GM12878 (cell line): ENCODE data around the gene FAM186B. TPM values are rescaled to one million over a fixed set of nuclear protein-coding genes. Genes with fewer than 3 reads are reported as not detected.

ENCODE experiments used
- ATAC-seq: fragments of 200-7000 bp; cut with Tn5 transposase; 3 replicates; pipeline ENCODE4 v1.9.1; 2020; ENCODE audit warnings: mild to moderate bottlenecking, moderate library complexity
- BruUV-seq: library from RNA; stranded (reverse); fragments of 400-500 nt; replicated peaks from 2 replicates; lab custom pipeline; 2021; lab: Mats Ljungman, UMichigan
- CTCF ChIA-PET: fragments of 300-600 bp; sonication (Branson Sonifier 250); formaldehyde crosslinking; extraction: SDS; loops from one replicate; lab custom pipeline; 2021; ENCODE audit warnings: inconsistent platforms; lab: Yijun Ruan, JAX
- POLR2A ChIA-PET: fragments of 350-600 bp; formaldehyde crosslinking; extraction: SDS; loops from one replicate; lab custom pipeline; 2021; ENCODE audit warnings: inconsistent platforms; lab: Charles Lee
- RAD21 ChIA-PET: fragments of 300-600 bp; sonication (Branson Sonifier 250); formaldehyde crosslinking; loops from one replicate; lab custom pipeline; 2023; ENCODE audit warnings: antibody characterized with exemption; ENCODE audit not compliant: unreplicated experiment; lab: Charles Lee
- SMC1A ChIA-PET: fragments of 300-600 bp; sonication (Branson Sonifier 250); formaldehyde crosslinking; loops from one replicate; lab custom pipeline; 2023; ENCODE audit not compliant: unreplicated experiment, uncharacterized antibody; lab: Charles Lee
- DNase-seq: peaks from one replicate; pipeline ENCODE4 v3.0.0-alpha.2; 2011; ENCODE audit warnings: low read depth, low spot score
- FAIRE-seq: peaks from 3 replicates; lab custom pipeline; 2011; peaks lifted over from hg19 to GRCh38; lab: Jason Lieb, UNC
- H2AFZ ChIP-seq: 2 replicates; pipeline ENCODE4 v1.6.0; 2011; ENCODE audit warnings: low read depth, low read length, control low read depth; ENCODE audit not compliant: control insufficient read depth
- H3K27ac ChIP-seq: 2 replicates; pipeline ENCODE4 v1.5.1; 2011; ENCODE audit warnings: control low read depth; ENCODE audit not compliant: control insufficient read depth, insufficient read depth
- H3K27me3 ChIP-seq, 2 experiments: replicated peaks in 1 of 2; 2 replicates each; pipeline versions ENCODE4 v1.6.0 to v1.6.1; 2011; ENCODE audit warnings: low read length in 1 of 2; ENCODE audit not compliant: control insufficient read depth in 2 of 2, insufficient read depth in 2 of 2
- H3K36me3 ChIP-seq, 2 experiments: 2 replicates each; pipeline ENCODE4 v1.5.1; 2011; ENCODE audit warnings: low read length in 1 of 2; ENCODE audit not compliant: control insufficient read depth in 2 of 2, insufficient read depth in 2 of 2
- H3K4me1 ChIP-seq: 2 replicates; pipeline ENCODE4 v1.6.1; 2011; ENCODE audit warnings: mild to moderate bottlenecking, low read length, moderate library complexity, mixed read lengths; ENCODE audit not compliant: control insufficient read depth, insufficient read depth
- H3K4me2 ChIP-seq: 2 replicates; pipeline ENCODE4 v1.6.0; 2011; ENCODE audit warnings: control low read depth; ENCODE audit not compliant: control insufficient read depth, insufficient read depth
- H3K4me3 ChIP-seq: fragments of 200-600 bp; sonication (generic); 2 replicates; pipeline ENCODE4 v1.5.1; 2016
- H3K79me2 ChIP-seq: 2 replicates; pipeline ENCODE4 v1.6.0; 2011; ENCODE audit warnings: low read length; ENCODE audit not compliant: control insufficient read depth, insufficient read depth
- H3K9ac ChIP-seq: 2 replicates; pipeline ENCODE4 v1.8.0; 2011; ENCODE audit warnings: low read length, control low read depth, mixed read lengths; ENCODE audit not compliant: control insufficient read depth, insufficient read depth
- H3K9me3 ChIP-seq: replicated peaks from 3 replicates; pipeline ENCODE4 v1.5.1; 2011; ENCODE audit warnings: mild to moderate bottlenecking, low read length; ENCODE audit not compliant: control insufficient read depth, insufficient read depth
- H4K20me1 ChIP-seq: 2 replicates; pipeline ENCODE4 v1.6.0; 2011; ENCODE audit not compliant: control insufficient read depth, insufficient read depth
- CBX3 ChIP-seq: fragments of 200-600 bp; sonication (generic); IDR thresholded peaks from 2 replicates; pipeline ENCODE4 v1.6.1; 2016; ENCODE audit warnings: low read depth, borderline replicate concordance
- FOXK2 ChIP-seq: fragments of 450-650 bp; IDR thresholded peaks from 2 replicates; pipeline ENCODE4 v1.6.1; 2017; ENCODE audit warnings: mild to moderate bottlenecking, moderate library complexity
- NKRF ChIP-seq: fragments of 450-650 bp; conservative IDR thresholded peaks from 2 replicates; pipeline ENCODE4 v1.6.1; 2017; ENCODE audit warnings: mild to moderate bottlenecking, moderate library complexity
- NR2C1 ChIP-seq: fragments of 450-650 bp; IDR thresholded peaks from 2 replicates; pipeline ENCODE4 v1.6.1; 2017; ENCODE audit warnings: antibody characterized with exemption, mild to moderate bottlenecking, moderate library complexity
- NR2F1 ChIP-seq: fragments of 450-650 bp; conservative IDR thresholded peaks from 2 replicates; pipeline ENCODE4 v1.6.1; 2017; ENCODE audit warnings: mild to moderate bottlenecking
- PKNOX1 ChIP-seq: fragments of 450-650 bp; IDR thresholded peaks from 2 replicates; pipeline ENCODE4 v1.6.1; 2016; ENCODE audit warnings: mild to moderate bottlenecking
- POU2F2 ChIP-seq: IDR thresholded peaks from 3 replicates; pipeline ENCODE4 v1.6.1; 2011; ENCODE audit warnings: low read depth, mild to moderate bottlenecking, low read length, borderline replicate concordance
- RAD51 ChIP-seq: fragments of 450-650 bp; IDR thresholded peaks from 2 replicates; pipeline ENCODE4 v1.6.1; 2016; ENCODE audit warnings: moderate library complexity, mild to moderate bottlenecking, inconsistent platforms
- SREBF1 ChIP-seq: IDR thresholded peaks from 2 replicates; pipeline ENCODE4 v1.6.1; 2012; ENCODE audit warnings: mild to moderate bottlenecking, low read length
- SUZ12 ChIP-seq: fragments of 200-600 bp; sonication (generic); IDR thresholded peaks from one replicate; pipeline ENCODE4 v1.6.1; 2018; ENCODE audit warnings: antibody characterized with exemption, mild to moderate bottlenecking; ENCODE audit not compliant: unreplicated experiment
- ZBTB11 ChIP-seq: fragments of 450-650 bp; formaldehyde crosslinking; IDR thresholded peaks from 2 replicates; pipeline ENCODE4 v1.5.0; 2022; ENCODE audit warnings: mild to moderate bottlenecking, missing genetic modification characterization
- ZNF592 ChIP-seq: fragments of 450-650 bp; IDR thresholded peaks from 2 replicates; pipeline ENCODE4 v1.6.1; 2017; ENCODE audit warnings: mild to moderate bottlenecking, moderate library complexity
- WGBS: methylation state at CpG from one replicate; pipeline ENCODE4 v1.1.6; 2016; ENCODE audit warnings: low lambda C conversion rate; ENCODE audit not compliant: insufficient replicate concordance, insufficient coverage; ENCODE audit errors: missing lambda C conversion rate; 5-methylcytosine and 5-hydroxymethylcytosine counted together
- in situ Hi-C: fragments of 300-500 bp; cut with MboI; formaldehyde crosslinking; loops from 9 replicates; pipeline ENCODE4 v1.14.3; 2018; ENCODE audit warnings: mixed read lengths
- intact Hi-C: fragments of 100-400 bp; cut with micrococcal nuclease; formaldehyde crosslinking; loops from one replicate; pipeline ENCODE4 v1.14.2; 2022; ENCODE audit not compliant: unreplicated experiment
- polyA plus RNA-seq, 11 experiments: library from polyadenylated mRNA; depleted of rRNA in 4 of 11; unstranded in 6 of 11; stranded (reverse) in 5 of 11; fragments of >200 nt; fragmentation: Nextera tagmentation in 4 of 11; fragmentation: Illumina TruSeq in 1 of 11; extraction: Ambion mirVana in 4 of 11; extraction: Trizol in 1 of 11; gene quantifications; 1 replicate in 1 of 11; 2 replicates in 10 of 11; pipeline versions ENCODE4 v1.2.1 to v1.2.3, GENCODE V29; 2011 to 2016; ENCODE audit warnings: inconsistent platforms in 2 of 11, missing spikeins in 2 of 11, low read depth in 1 of 11
- total RNA-seq, 4 experiments: library from RNA; depleted of rRNA in 3 of 4; stranded (reverse); fragments of >200 nt in 3 of 4; fragmentation: Illumina TruSeq in 1 of 4; extraction: Trizol in 1 of 4; gene quantifications; 2 replicates each; pipeline versions ENCODE4 v1.2.1 to v1.2.3, GENCODE V29; 2013 to 2021

The FAM186B gene
- total and polyA plus RNA-seq, 10 of the 15 experiments (the other 5 are each of a cell fraction or from before 2014, with no cell fraction given), result 0.13 to 0.79 (median 0.51) TPM

GRCh38 chr12:49537752-49538509, 67.5 kb downstream of the FAM186B start:
- Histone ChIP-seq H2AFZ (peak overlapping the region; percentile 51; the same call in 1 of the 2 replicates), H3K4me2 (peak overlapping the region; percentile 96), H3K9me3 (no peaks in the 10 kb centered on the region), H3K79me2 (no peaks in the 10 kb centered on the region), H4K20me1 (no peaks in the 10 kb centered on the region; the same call in 1 of the 2 replicates), H3K9ac (no peak overlapping the region), H3K4me1 (peaks cover 14% of the 10 kb centered on the region), H3K4me3 (peak overlapping the region; percentile 60; the same call in 1 of the 2 replicates), H3K27ac (no peak overlapping the region), H3K36me3 (no peaks in the 10 kb centered on the region), H3K27me3 (peaks cover 13 to 21% of the 10 kb centered on the region in 2 experiments)
- in situ Hi-C loops (no loop called here), intact Hi-C loops (no loop called here)
- BruUV-seq, result no TSS peak
- ATAC-seq (peak; percentile 29), DNase-seq (no peak), FAIRE-seq (peak; percentile 54)
- ChIA-PET RAD21 (interaction anchor here (1.2 kb wide), 2 partner anchors 10 to 43 kb away, joined by 3 to 5 read pairs; no protein-coding TSS in a partner anchor), CTCF (interaction anchor here (1.2 to 1.4 kb wide), 2 partner anchors 43 to 179 kb away, joined by 5 read pairs; no protein-coding TSS in a partner anchor), SMC1A (interaction anchor here (1.0 to 1.3 kb wide), 2 partner anchors 179 kb away, joined by 4 to 5 read pairs; no protein-coding TSS in a partner anchor), POLR2A (interaction anchor here (0.5 to 1.1 kb wide), 2 partner anchors 55 to 110 kb away, joined by 3 to 6 read pairs; no protein-coding TSS in a partner anchor)
- WGBS, result 2% methylated on average over 58 of the region's 61 CpGs
- TF ChIP-seq PKNOX1, result no peak
- peak; percentile 95 for TF ChIP-seq SUZ12
- TF ChIP-seq RAD51, result no peak
- TF ChIP-seq NR2C1, result no peak
- TF ChIP-seq SREBF1, result no peak
- 0 out of 2 replicates have a peak, but pooled peaks have one; percentile 20 for TF ChIP-seq NR2F1
- no peak for TF ChIP-seq ZBTB11 (CRISPR knock-in tag)
- TF ChIP-seq NKRF, result no peak
- no peak for TF ChIP-seq CBX3
- no peak for TF ChIP-seq FOXK2
- no peak for TF ChIP-seq POU2F2
- TF ChIP-seq ZNF592, result no peak
